ENCODE results near the gene GPC6. TPM values are rescaled to one million over a fixed set of nuclear protein-coding genes. Genes with fewer than 3 reads are reported as not detected.

Gene GPC6
- total RNA-seq, 2 donors from 2014 or later = 1.6 to 4.0 TPM

DNA sequence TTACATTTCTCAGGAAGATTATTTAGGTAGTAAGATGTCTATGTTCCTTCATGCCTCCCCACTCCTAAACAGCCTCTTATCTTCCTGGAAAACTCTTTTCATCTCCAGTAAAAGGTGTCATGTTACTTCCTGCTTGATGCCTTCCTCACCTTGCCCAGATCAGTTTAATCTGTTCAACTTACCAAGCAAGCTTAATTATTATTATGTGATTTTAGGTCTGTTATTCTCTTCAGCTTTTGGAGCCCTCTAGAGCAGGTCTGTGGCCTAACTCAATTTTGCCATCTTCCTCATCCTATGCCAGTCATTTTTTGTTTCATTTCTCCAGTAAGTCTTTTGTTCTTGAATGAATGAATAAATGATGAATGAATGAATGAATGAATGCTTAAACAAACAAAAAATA lies 724.5 kb downstream of the GPC6 start:
- DNase-seq (no peak), ATAC-seq (no peak)
- Histone ChIP-seq H3K27me3 (no peaks in the 10 kb centered on the region), H3K9me3 (no peaks in the 10 kb centered on the region), H3K27ac (no peak overlapping the region), H3K36me3 (replicated peaks in 1 of 2; ENCODE audit: insufficient read depth in 1 of 2, low read depth in 2 of 2) (no peaks in the 10 kb centered on the region), H3K4me1 (peaks cover 3% of the 10 kb centered on the region), H3K4me3 (no peak overlapping the region)
- intact Hi-C loops (cut with DNase I) = no loop called here
- TF ChIP-seq, protein P1, sequence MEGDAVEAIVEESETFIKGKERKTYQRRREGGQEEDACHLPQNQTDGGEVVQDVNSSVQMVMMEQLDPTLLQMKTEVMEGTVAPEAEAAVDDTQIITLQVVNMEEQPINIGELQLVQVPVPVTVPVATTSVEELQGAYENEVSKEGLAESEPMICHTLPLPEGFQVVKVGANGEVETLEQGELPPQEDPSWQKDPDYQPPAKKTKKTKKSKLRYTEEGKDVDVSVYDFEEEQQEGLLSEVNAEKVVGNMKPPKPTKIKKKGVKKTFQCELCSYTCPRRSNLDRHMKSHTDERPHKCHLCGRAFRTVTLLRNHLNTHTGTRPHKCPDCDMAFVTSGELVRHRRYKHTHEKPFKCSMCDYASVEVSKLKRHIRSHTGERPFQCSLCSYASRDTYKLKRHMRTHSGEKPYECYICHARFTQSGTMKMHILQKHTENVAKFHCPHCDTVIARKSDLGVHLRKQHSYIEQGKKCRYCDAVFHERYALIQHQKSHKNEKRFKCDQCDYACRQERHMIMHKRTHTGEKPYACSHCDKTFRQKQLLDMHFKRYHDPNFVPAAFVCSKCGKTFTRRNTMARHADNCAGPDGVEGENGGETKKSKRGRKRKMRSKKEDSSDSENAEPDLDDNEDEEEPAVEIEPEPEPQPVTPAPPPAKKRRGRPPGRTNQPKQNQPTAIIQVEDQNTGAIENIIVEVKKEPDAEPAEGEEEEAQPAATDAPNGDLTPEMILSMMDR (IDR thresholded peaks at IDR 0.05) = no peak
- TF ChIP-seq POLR2A (IDR thresholded peaks at IDR 0.05) = no peak

DNA sequence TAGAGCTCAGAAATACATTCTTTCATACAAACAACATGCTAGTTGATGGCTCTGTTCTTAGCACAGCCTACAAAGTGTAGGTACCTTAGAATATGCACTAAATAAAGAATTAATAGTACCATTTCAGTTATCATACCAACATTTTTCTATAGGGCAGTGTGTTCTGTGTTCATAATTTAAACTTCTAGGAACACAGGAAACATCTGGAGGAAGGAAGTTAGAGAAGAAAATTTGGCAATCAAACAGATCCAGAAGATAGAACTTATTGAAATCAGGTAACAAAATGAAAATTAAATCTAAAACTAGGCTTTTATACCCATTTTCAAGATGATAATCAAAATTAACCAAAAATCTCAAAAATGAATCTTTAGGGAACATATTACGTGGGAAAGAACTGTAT lies 725.3 kb downstream of the GPC6 start:
- no peak overlapping the region for H3K27ac ChIP-seq
- TF ChIP-seq, protein P1 (IDR thresholded peaks at IDR 0.05) = no peak
- TF ChIP-seq POLR2A (IDR thresholded peaks at IDR 0.05) = no peak
- no peak for ATAC-seq
- peaks cover 10% of the 10 kb centered on the region for H3K4me1 ChIP-seq
- no peaks in the 10 kb centered on the region for H3K36me3 ChIP-seq (replicated peaks in 1 of 2; ENCODE audit: insufficient read depth in 1 of 2, low read depth in 2 of 2)
- intact Hi-C loops (cut with DNase I) = no loop called here
- no peaks in the 10 kb centered on the region for H3K27me3 ChIP-seq
- WGBS, 2 donors = 84 to 100% methylated on average over 1 of the region's 1 CpG
- DNase-seq = no peak
- no peak overlapping the region for H3K4me3 ChIP-seq
- no peaks in the 10 kb centered on the region for H3K9me3 ChIP-seq

DNA sequence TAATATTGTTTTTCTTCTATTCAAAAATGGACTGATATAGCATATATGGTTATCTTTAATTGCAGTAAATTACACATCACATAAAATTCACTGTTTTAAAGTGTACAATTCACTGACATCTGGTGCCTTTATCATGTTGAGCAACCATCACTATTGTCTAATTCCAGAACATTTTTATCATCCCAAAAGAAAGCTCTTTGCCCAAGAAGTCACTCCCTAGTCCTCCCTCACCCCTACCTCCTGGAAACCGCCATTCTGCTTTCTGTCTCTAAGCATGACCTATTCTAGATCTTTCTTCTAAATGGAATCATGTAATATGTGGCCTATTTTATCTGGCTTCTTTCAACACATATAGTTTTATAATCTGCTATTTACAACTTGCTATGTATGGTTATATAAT lies 727.2 kb downstream of the GPC6 start:
- Histone ChIP-seq H3K9me3 (no peaks in the 10 kb centered on the region), H3K4me1 (peaks cover 10% of the 10 kb centered on the region), H3K27me3 (no peaks in the 10 kb centered on the region), H3K36me3 (replicated peaks in 1 of 2; ENCODE audit: insufficient read depth in 1 of 2, low read depth in 2 of 2) (no peaks in the 10 kb centered on the region), H3K4me3 (no peak overlapping the region), H3K27ac (no peak overlapping the region)
- 100% methylated on average over 1 of the region's 1 CpG for WGBS, 2 donors
- no peak for DNase-seq
- intact Hi-C loops (cut with DNase I) = no loop called here
- no peak for ATAC-seq
- TF ChIP-seq, protein P1 (IDR thresholded peaks at IDR 0.05) = no peak
- TF ChIP-seq POLR2A (IDR thresholded peaks at IDR 0.05) = no peak

DNA sequence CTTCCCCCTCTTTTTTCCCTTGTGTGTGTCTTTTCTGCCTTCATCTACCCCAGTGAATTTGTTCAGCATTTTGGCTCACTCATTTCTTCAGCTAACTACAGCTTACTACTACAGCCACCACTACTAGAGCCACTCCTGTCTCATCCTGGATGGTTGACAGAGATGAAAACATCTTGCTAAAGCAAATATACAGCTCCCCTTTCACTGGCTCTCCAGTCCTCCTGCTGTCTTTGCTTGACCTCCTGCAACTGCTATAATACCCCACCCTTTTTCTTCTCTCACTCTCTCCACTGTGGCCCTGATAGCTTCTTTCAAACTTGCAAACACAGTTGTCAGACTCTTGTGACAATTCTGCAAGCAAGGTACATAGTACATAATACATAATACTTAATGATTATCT lies 729.3 kb downstream of the GPC6 start:
- Histone ChIP-seq H3K27ac (no peak overlapping the region), H3K27me3 (no peaks in the 10 kb centered on the region), H3K9me3 (no peaks in the 10 kb centered on the region), H3K36me3 (replicated peaks in 1 of 2; ENCODE audit: insufficient read depth in 1 of 2, low read depth in 2 of 2) (no peaks in the 10 kb centered on the region), H3K4me3 (no peak overlapping the region), H3K4me1 (peaks cover 10% of the 10 kb centered on the region)
- ATAC-seq (no peak), DNase-seq (no peak)
- intact Hi-C loops (cut with DNase I) = no loop called here
- no peak for TF ChIP-seq POLR2A (IDR thresholded peaks at IDR 0.05)
- TF ChIP-seq, protein P1 (IDR thresholded peaks at IDR 0.05) = no peak

DNA sequence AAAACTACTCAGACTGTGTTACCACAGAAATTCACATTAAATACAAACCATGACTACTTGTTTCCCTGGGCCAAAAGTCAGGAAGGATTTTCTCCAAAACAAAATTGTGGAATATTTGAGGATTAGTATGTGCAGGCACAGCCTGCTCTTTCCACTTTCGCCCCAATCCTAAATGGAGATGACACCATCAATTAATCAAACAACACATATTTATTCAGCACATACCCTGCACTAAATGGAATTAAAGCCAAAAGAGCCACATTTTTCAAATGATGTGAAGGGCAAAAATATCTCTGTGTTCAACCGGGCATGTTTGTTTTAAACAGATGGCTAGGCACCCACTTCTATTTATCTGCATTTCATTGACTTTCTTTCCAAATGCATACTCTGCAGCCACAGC lies 729.8 kb downstream of the GPC6 start:
- DNase-seq (no peak), ATAC-seq (no peak)
- TF ChIP-seq, protein P1 (IDR thresholded peaks at IDR 0.05) = no peak
- no peak for TF ChIP-seq POLR2A (IDR thresholded peaks at IDR 0.05)
- Histone ChIP-seq H3K27ac (no peak overlapping the region), H3K27me3 (no peaks in the 10 kb centered on the region), H3K4me3 (no peak overlapping the region), H3K9me3 (no peaks in the 10 kb centered on the region), H3K4me1 (peaks cover 10% of the 10 kb centered on the region), H3K36me3 (replicated peaks in 1 of 2; ENCODE audit: insufficient read depth in 1 of 2, low read depth in 2 of 2) (no peaks in the 10 kb centered on the region)
- intact Hi-C loops (cut with DNase I) = no loop called here
- 15 to 19% methylated on average over 2 of the region's 2 CpGs for WGBS, 2 donors
